Aorta (tissue), 4 donors: Measurements from ENCODE around the gene PCDHB12. TPM values are rescaled to one million over a fixed set of nuclear protein-coding genes. Genes with fewer than 3 reads are reported as not detected.

Experiments used
- polyA plus RNA-seq, 2 donors: library from polyadenylated mRNA; stranded (reverse); fragments of 200-250 nt; gene quantifications; one replicate each; pipeline ENCODE4 v1.2.3, GENCODE V29; 2013
- total RNA-seq, 2 donors: library from RNA; stranded (reverse); fragmentation: NEBNext Ultra II Directional; extraction: Animal tissue kit (Norgen Biotek cat#: 25700); gene quantifications; one replicate each; pipeline ENCODE4 v1.2.1, GENCODE V29; 2021
- donor health status: healthy with polysubstance abuse.
- donor health status: Bipolar disorder and iron deficiency.
- donor health status: DM: no; HTN: no; CAD: no.
- donor health status: DM: yes; HTN: yes; CAD: no.

Gene PCDHB12
- total and polyA plus RNA-seq, 4 donors, result 0.75 to 6.7 (median 4.3) TPM

Other genes starting within 250 kb of the PCDHB12 start
Only the 30 nearest of the 37 such genes appear.
- gene PCDHB1, start 157.3 kb upstream of the PCDHB12 start, total RNA-seq, result not detected
- gene PCDHB1, start 157.3 kb upstream of the PCDHB12 start, polyA plus RNA-seq, result not detected
- 1 to 10 TPM; 3.1 to 4.1 TPM for gene PCDHB2, start 114.1 kb upstream of the PCDHB12 start, total RNA-seq
- 1 to 10 TPM in 1 of 2 donors, under 1 TPM in 1; 0.50 to 2.6 TPM for gene PCDHB2, start 114.1 kb upstream of the PCDHB12 start, polyA plus RNA-seq
- gene PCDHB3, start 108.2 kb upstream of the PCDHB12 start, total RNA-seq, result 1 to 10 TPM; 2.0 to 2.9 TPM
- 1 to 10 TPM in 1 of 2 donors, under 1 TPM in 1; 0.25 to 1.2 TPM for gene PCDHB3, start 108.2 kb upstream of the PCDHB12 start, polyA plus RNA-seq
- 1 to 10 TPM; 6.2 to 9.1 TPM for gene PCDHB4, start 86.9 kb upstream of the PCDHB12 start, total RNA-seq
- 1 to 10 TPM in 1 of 2 donors, under 1 TPM in 1; 0.88 to 5.8 TPM for gene PCDHB4, start 86.9 kb upstream of the PCDHB12 start, polyA plus RNA-seq
- 1 to 10 TPM; 4.1 to 4.2 TPM for gene PCDHB5, start 73.5 kb upstream of the PCDHB12 start, total RNA-seq
- gene PCDHB5, start 73.5 kb upstream of the PCDHB12 start, polyA plus RNA-seq, result 1 to 10 TPM in 1 of 2 donors, under 1 TPM in 1; 0.63 to 3.0 TPM
- 1 to 10 TPM; 1.9 to 2.7 TPM for gene PCDHB6, start 58.7 kb upstream of the PCDHB12 start, total RNA-seq
- 1 to 10 TPM in 1 of 2 donors, under 1 TPM in 1; 0.63 to 2.6 TPM for gene PCDHB6, start 58.7 kb upstream of the PCDHB12 start, polyA plus RNA-seq
- 1 to 10 TPM; 5.0 to 6.7 TPM for gene PCDHB7, start 36.1 kb upstream of the PCDHB12 start, total RNA-seq
- 1 to 10 TPM; 2.3 to 5.5 TPM for gene PCDHB7, start 36.1 kb upstream of the PCDHB12 start, polyA plus RNA-seq
- gene PCDHB8, start 30.9 kb upstream of the PCDHB12 start, total RNA-seq, result 1 to 10 TPM; 4.1 to 4.3 TPM
- gene PCDHB8, start 30.9 kb upstream of the PCDHB12 start, polyA plus RNA-seq, result under 1 TPM in 1 of 2 donors, not detected in 1; 0.77 TPM
- 1 to 10 TPM; 5.1 to 7.4 TPM for gene PCDHB16, start 26.3 kb upstream of the PCDHB12 start, total RNA-seq
- 1 to 10 TPM in 1 of 2 donors, under 1 TPM in 1; 0.63 to 4.8 TPM for gene PCDHB16, start 26.3 kb upstream of the PCDHB12 start, polyA plus RNA-seq
- gene PCDHB9, start 21.6 kb upstream of the PCDHB12 start, total RNA-seq, result 1 to 10 TPM; 3.0 to 3.8 TPM
- 1 to 10 TPM in 1 of 2 donors, under 1 TPM in 1; 0.25 to 2.1 TPM for gene PCDHB9, start 21.6 kb upstream of the PCDHB12 start, polyA plus RNA-seq
- 1 to 10 TPM; 3.6 to 7.7 TPM for gene PCDHB10, start 16.4 kb upstream of the PCDHB12 start, total RNA-seq
- 1 to 10 TPM in 1 of 2 donors, under 1 TPM in 1; 0.25 to 4.5 TPM for gene PCDHB10, start 16.4 kb upstream of the PCDHB12 start, polyA plus RNA-seq
- 10 to 100 TPM in 1 of 2 donors, 1 to 10 TPM in 1; 8.1 to 15.3 TPM for gene PCDHB11, start 9.1 kb upstream of the PCDHB12 start, total RNA-seq
- gene PCDHB11, start 9.1 kb upstream of the PCDHB12 start, polyA plus RNA-seq, result 1 to 10 TPM; 2.9 to 4.7 TPM
- 1 to 10 TPM; 4.2 to 6.7 TPM for gene PCDHB13, start 5.2 kb downstream of the PCDHB12 start, total RNA-seq
- gene PCDHB13, start 5.2 kb downstream of the PCDHB12 start, polyA plus RNA-seq, result 1 to 10 TPM in 1 of 2 donors, under 1 TPM in 1; 0.75 to 1.3 TPM
- gene PCDHB14, start 14.6 kb downstream of the PCDHB12 start, total RNA-seq, result 10 to 100 TPM in 1 of 2 donors, 1 to 10 TPM in 1; 7.5 to 10.1 TPM
- 1 to 10 TPM; 1.0 to 5.0 TPM for gene PCDHB14, start 14.6 kb downstream of the PCDHB12 start, polyA plus RNA-seq
- 10 to 100 TPM in 1 of 2 donors, 1 to 10 TPM in 1; 8.7 to 10.9 TPM for gene PCDHB15, start 36.7 kb downstream of the PCDHB12 start, total RNA-seq
- 10 to 100 TPM in 1 of 2 donors, 1 to 10 TPM in 1; 4.4 to 12.1 TPM for gene PCDHB15, start 36.7 kb downstream of the PCDHB12 start, polyA plus RNA-seq
- gene SLC25A2, start 95.3 kb downstream of the PCDHB12 start, total RNA-seq, result 1 to 10 TPM in 1 of 2 donors, under 1 TPM in 1; 0.69 to 1.1 TPM
- gene SLC25A2, start 95.3 kb downstream of the PCDHB12 start, polyA plus RNA-seq, result not detected
- 10 to 100 TPM; 59.8 to 79.1 TPM for gene TAF7, start 112.1 kb downstream of the PCDHB12 start, total RNA-seq
- 10 to 100 TPM; 53.5 to 65.3 TPM for gene TAF7, start 112.1 kb downstream of the PCDHB12 start, polyA plus RNA-seq
- gene PCDHGA1, start 121.8 kb downstream of the PCDHB12 start, total RNA-seq, result 1 to 10 TPM in 1 of 2 donors, under 1 TPM in 1; 0.91 to 1.6 TPM
- gene PCDHGA1, start 121.8 kb downstream of the PCDHB12 start, polyA plus RNA-seq, result 1 to 10 TPM in 1 of 2 donors, not detected in 1; 1.0 TPM
- gene PCDHGA2, start 130.0 kb downstream of the PCDHB12 start, total RNA-seq, result 10 to 100 TPM in 1 of 2 donors, 1 to 10 TPM in 1; 6.2 to 10.6 TPM
- 1 to 10 TPM in 1 of 2 donors, under 1 TPM in 1; 0.75 to 4.2 TPM for gene PCDHGA2, start 130.0 kb downstream of the PCDHB12 start, polyA plus RNA-seq
- gene PCDHGA3, start 135.1 kb downstream of the PCDHB12 start, total RNA-seq, result 1 to 10 TPM; 4.1 to 7.4 TPM
- 1 to 10 TPM in 1 of 2 donors, under 1 TPM in 1; 0.50 to 2.4 TPM for gene PCDHGA3, start 135.1 kb downstream of the PCDHB12 start, polyA plus RNA-seq
- 1 to 10 TPM; 3.5 to 6.5 TPM for gene PCDHGB1, start 141.4 kb downstream of the PCDHB12 start, total RNA-seq
- under 1 TPM; 0.75 to 0.92 TPM for gene PCDHGB1, start 141.4 kb downstream of the PCDHB12 start, polyA plus RNA-seq
- 10 to 100 TPM in 1 of 2 donors, 1 to 10 TPM in 1; 7.1 to 10.2 TPM for gene PCDHGA4, start 146.3 kb downstream of the PCDHB12 start, total RNA-seq
- gene PCDHGA4, start 146.3 kb downstream of the PCDHB12 start, polyA plus RNA-seq, result 1 to 10 TPM; 1.3 to 2.0 TPM
- 10 to 100 TPM in 1 of 2 donors, 1 to 10 TPM in 1; 6.5 to 11.7 TPM for gene PCDHGB2, start 151.3 kb downstream of the PCDHB12 start, total RNA-seq
- 1 to 10 TPM in 1 of 2 donors, under 1 TPM in 1; 0.38 to 1.1 TPM for gene PCDHGB2, start 151.3 kb downstream of the PCDHB12 start, polyA plus RNA-seq
- gene PCDHGA5, start 155.4 kb downstream of the PCDHB12 start, total RNA-seq, result 10 to 100 TPM in 1 of 2 donors, 1 to 10 TPM in 1; 7.5 to 11.5 TPM
- 1 to 10 TPM in 1 of 2 donors, under 1 TPM in 1; 0.25 to 1.4 TPM for gene PCDHGA5, start 155.4 kb downstream of the PCDHB12 start, polyA plus RNA-seq
- 1 to 10 TPM; 7.4 to 9.7 TPM for gene PCDHGB3, start 161.5 kb downstream of the PCDHB12 start, total RNA-seq
- under 1 TPM in 1 of 2 donors, not detected in 1; 0.82 TPM for gene PCDHGB3, start 161.5 kb downstream of the PCDHB12 start, polyA plus RNA-seq
- 10 to 100 TPM in 1 of 2 donors, 1 to 10 TPM in 1; 8.8 to 12.0 TPM for gene PCDHGA6, start 165.2 kb downstream of the PCDHB12 start, total RNA-seq
- 1 to 10 TPM in 1 of 2 donors, under 1 TPM in 1; 0.38 to 4.0 TPM for gene PCDHGA6, start 165.2 kb downstream of the PCDHB12 start, polyA plus RNA-seq
- gene PCDHGA7, start 174.0 kb downstream of the PCDHB12 start, total RNA-seq, result 1 to 10 TPM; 6.4 to 8.0 TPM
- gene PCDHGA7, start 174.0 kb downstream of the PCDHB12 start, polyA plus RNA-seq, result 1 to 10 TPM in 1 of 2 donors, not detected in 1; 2.1 TPM
- 10 to 100 TPM in 1 of 2 donors, 1 to 10 TPM in 1; 7.3 to 10.1 TPM for gene PCDHGB4, start 179.0 kb downstream of the PCDHB12 start, total RNA-seq
- gene PCDHGB4, start 179.0 kb downstream of the PCDHB12 start, polyA plus RNA-seq, result 1 to 10 TPM in 1 of 2 donors, under 1 TPM in 1; 0.50 to 2.7 TPM
- 1 to 10 TPM; 3.0 to 6.8 TPM for gene PCDHGA8, start 183.9 kb downstream of the PCDHB12 start, total RNA-seq
- gene PCDHGA8, start 183.9 kb downstream of the PCDHB12 start, polyA plus RNA-seq, result under 1 TPM; 0.13 to 0.54 TPM
- gene PCDHGB5, start 189.2 kb downstream of the PCDHB12 start, total RNA-seq, result 10 to 100 TPM; 11.7 to 18.2 TPM
- 1 to 10 TPM; 2.0 to 5.0 TPM for gene PCDHGB5, start 189.2 kb downstream of the PCDHB12 start, polyA plus RNA-seq